GM23338 (cell line): ENCODE measurements around the gene SMYD3. TPM values are rescaled to one million over a fixed set of nuclear protein-coding genes. Genes with fewer than 3 reads are reported as not detected.

ENCODE experiments used
- ATAC-seq: fragments of 200-7000 bp; cut with Tn5 transposase; 3 replicates; pipeline ENCODE4 v1.9.1; 2020
- DNase-seq: peaks from one replicate; pipeline ENCODE4 v3.0.0-alpha.2; 2015; ENCODE audit warnings: low spot score
- H2AFZ ChIP-seq: fragments of 200-600 bp; sonication (generic); 2 replicates; pipeline ENCODE4 v1.8.0; 2016; ENCODE audit warnings: antibody characterized with exemption, mild to moderate bottlenecking, moderate library complexity
- H3F3A ChIP-seq: fragments of 200-600 bp; sonication (generic); replicated peaks from 2 replicates; pipeline ENCODE4 v1.8.0; 2017; ENCODE audit warnings: antibody characterized with exemption, mixed run types, low read depth
- H3K27ac ChIP-seq: fragments of 200-600 bp; sonication (generic); 2 replicates; pipeline ENCODE4 v1.6.1; 2016; ENCODE audit warnings: low read depth
- H3K27me3 ChIP-seq: fragments of 200-600 bp; sonication (generic); 2 replicates; pipeline ENCODE4 v1.8.0; 2016; ENCODE audit warnings: mild to moderate bottlenecking, mixed run types, moderate library complexity; ENCODE audit not compliant: insufficient read depth
- H3K36me3 ChIP-seq: fragments of 200-600 bp; sonication (generic); 2 replicates; pipeline ENCODE4 v1.8.0; 2016; ENCODE audit warnings: mild to moderate bottlenecking; ENCODE audit not compliant: insufficient read depth
- H3K4me1 ChIP-seq: fragments of 200-600 bp; sonication (generic); 2 replicates; pipeline ENCODE4 v1.8.0; 2016; ENCODE audit warnings: mild to moderate bottlenecking, moderate library complexity; ENCODE audit not compliant: insufficient read depth
- H3K4me2 ChIP-seq: fragments of 200-600 bp; sonication (generic); 2 replicates; pipeline ENCODE4 v1.7.1; 2017; ENCODE audit warnings: mixed run types
- H3K4me3 ChIP-seq: fragments of 200-600 bp; sonication (generic); 2 replicates; pipeline ENCODE4 v1.6.1; 2016; ENCODE audit warnings: mixed run types
- H3K79me2 ChIP-seq: fragments of 200-600 bp; sonication (generic); replicated peaks from 2 replicates; pipeline ENCODE4 v1.8.0; 2017; ENCODE audit warnings: mild to moderate bottlenecking; ENCODE audit not compliant: insufficient read depth
- H3K9me2 ChIP-seq: fragments of 200-600 bp; sonication (generic); 2 replicates; pipeline ENCODE4 v1.8.0; 2017; ENCODE audit not compliant: insufficient read depth
- H4K20me1 ChIP-seq: fragments of 200-600 bp; sonication (generic); replicated peaks from 2 replicates; pipeline ENCODE4 v1.8.0; 2017; ENCODE audit warnings: mild to moderate bottlenecking; ENCODE audit not compliant: insufficient read depth
- H3K27ac Mint-ChIP-seq: 2 replicates; pipeline ENCODE4 v1.8.0; 2020; ENCODE audit warnings: inconsistent platforms, mild to moderate bottlenecking, moderate library complexity, mixed read lengths
- H3K27me3 Mint-ChIP-seq: 3 replicates; pipeline ENCODE4 v1.8.0; 2022; ENCODE audit warnings: low read depth, mild to moderate bottlenecking, moderate library complexity, mixed read lengths, inconsistent platforms; ENCODE audit not compliant: insufficient read depth, poor library complexity
- H3K36me3 Mint-ChIP-seq: 3 replicates; pipeline ENCODE4 v1.8.0; 2021; ENCODE audit warnings: low read depth, mild to moderate bottlenecking, inconsistent platforms, moderate library complexity, mixed read lengths
- H3K4me1 Mint-ChIP-seq: 3 replicates; pipeline ENCODE4 v1.8.0; 2020; ENCODE audit warnings: mild to moderate bottlenecking, inconsistent platforms, mixed read lengths
- H3K4me3 Mint-ChIP-seq: 3 replicates; pipeline ENCODE4 v1.8.0; 2021; ENCODE audit warnings: moderate library complexity, mild to moderate bottlenecking, inconsistent platforms, mixed read lengths
- H3K9me3 Mint-ChIP-seq: 3 replicates; pipeline ENCODE4 v1.8.0; 2020; ENCODE audit warnings: moderate library complexity, mild to moderate bottlenecking, inconsistent platforms, mixed read lengths
- CREB1 ChIP-seq: fragments of 250-450 bp; sonication (Bioruptor Pico); IDR thresholded peaks from 2 replicates; pipeline ENCODE4 v1.5.0; 2020; ENCODE audit warnings: low read depth, mild to moderate bottlenecking, moderate library complexity
- EZH2 ChIP-seq: fragments of 200-600 bp; sonication (generic); IDR thresholded peaks from one replicate; pipeline ENCODE4 v1.8.0; 2017; ENCODE audit warnings: antibody characterized with exemption, mild to moderate bottlenecking, low read depth; ENCODE audit not compliant: unreplicated experiment
- EZH2phosphoT487 ChIP-seq: fragments of 200-600 bp; sonication (generic); IDR thresholded peaks from one replicate; pipeline ENCODE4 v1.8.1; 2018; ENCODE audit warnings: antibody characterized with exemption; ENCODE audit not compliant: unreplicated experiment
- JUNB ChIP-seq: IDR thresholded peaks from one replicate; pipeline ENCODE4 v1.6.1; 2016; ENCODE audit warnings: antibody characterized with exemption; ENCODE audit not compliant: unreplicated experiment
- NANOG ChIP-seq: IDR thresholded peaks from 2 replicates; pipeline ENCODE4 v1.6.1; 2016; ENCODE audit warnings: antibody characterized with exemption, borderline replicate concordance
- POLR2AphosphoS5 ChIP-seq: IDR thresholded peaks from 2 replicates; pipeline ENCODE4 v1.6.1; 2016; ENCODE audit warnings: antibody characterized with exemption, low read depth
- STAT1 ChIP-seq: IDR thresholded peaks from one replicate; pipeline ENCODE4 v1.6.1; 2016; ENCODE audit warnings: antibody characterized with exemption; ENCODE audit not compliant: unreplicated experiment
- ZNF114 ChIP-seq: fragments of 250-450 bp; sonication (Bioruptor Pico); IDR thresholded peaks from 2 replicates; pipeline ENCODE4 v1.5.0; 2020; ENCODE audit warnings: mild to moderate bottlenecking, moderate library complexity
- ZNF331 ChIP-seq: fragments of 250-450 bp; sonication (Bioruptor Pico); IDR thresholded peaks from 2 replicates; pipeline ENCODE4 v1.5.0; 2020; ENCODE audit warnings: low read depth, mild to moderate bottlenecking, moderate library complexity
- polyA plus RNA-seq: library from polyadenylated mRNA; unstranded; fragments of >200 nt; fragmentation: Nextera tagmentation; extraction: Ambion mirVana; gene quantifications from 2 replicates; pipeline ENCODE4 v1.2.1, GENCODE V29; 2016
- total RNA-seq: library from RNA; depleted of rRNA; stranded (reverse); fragments of >200 nt; shearing (Covaris generic); gene quantifications from 2 replicates; pipeline ENCODE4 v1.2.3, GENCODE V29; 2014
- TF ChIP-seq, protein P1 (sequence below): IDR thresholded peaks from 2 replicates; pipeline ENCODE4 v1.6.1; 2016; ENCODE audit warnings: antibody characterized with exemption
- TF ChIP-seq, protein P2 (sequence below): IDR thresholded peaks from one replicate; pipeline ENCODE4 v1.6.1; 2018; ENCODE audit warnings: antibody characterized with exemption; ENCODE audit not compliant: unreplicated experiment
- TF ChIP-seq, protein P3 (sequence below): fragments of 250-450 bp; sonication (Bioruptor Pico); IDR thresholded peaks from 2 replicates; pipeline ENCODE4 v1.5.0; 2020; ENCODE audit warnings: mild to moderate bottlenecking, moderate library complexity
- TF ChIP-seq, protein P4 (sequence below), 2 experiments: fragments of 200-600 bp in 1 of 2; sonication (generic) in 1 of 2; conservative IDR thresholded peaks; 2 replicates each; pipeline versions ENCODE4 v1.5.1 to v1.6.1; 2016 to 2017; ENCODE audit warnings: antibody characterized with exemption in 2 of 2, low read depth in 2 of 2, mild to moderate bottlenecking in 2 of 2, moderate library complexity in 1 of 2

SMYD3 gene
- total and polyA plus RNA-seq, 2 experiments from 2014 or later, result 31.8 to 34.4 TPM

DNA sequence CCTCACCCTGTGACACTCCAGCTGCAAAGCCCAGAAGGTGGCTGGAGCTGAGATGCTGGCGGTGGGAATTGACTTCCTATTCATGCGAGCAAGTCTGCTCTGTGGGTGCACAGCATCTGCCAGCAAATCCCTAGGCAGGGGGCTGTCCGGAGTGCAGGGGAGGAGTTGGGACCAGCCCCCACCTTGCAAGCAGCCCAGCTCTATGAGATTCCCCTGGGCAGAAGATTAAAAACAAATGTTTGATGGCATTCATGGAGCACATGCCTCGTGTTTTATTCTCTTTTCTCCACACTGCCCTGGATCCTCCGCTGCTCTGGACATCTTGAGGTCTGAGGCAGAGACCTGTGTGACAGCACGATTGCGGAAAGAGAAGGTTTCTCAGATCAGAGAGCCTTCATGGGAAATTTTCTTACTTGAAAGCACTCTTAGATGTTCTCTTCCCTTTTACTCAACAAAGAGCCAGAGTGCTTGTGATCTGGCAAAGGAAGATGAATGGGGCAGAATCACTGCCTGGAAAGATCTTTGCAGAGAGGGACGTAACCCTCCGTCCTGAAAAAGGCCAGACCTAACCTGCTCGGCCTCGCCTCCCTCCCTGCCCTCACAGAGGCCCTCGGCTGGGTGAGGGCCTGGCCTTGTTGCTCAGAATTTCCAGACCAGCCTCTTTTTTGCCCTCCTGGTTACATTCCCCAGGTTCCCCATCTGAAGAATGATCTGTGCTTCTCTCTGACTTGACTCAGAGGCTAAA is 755.2 kb downstream of the SMYD3 start:
- Mint-ChIP-seq H3K4me1 (peaks cover 25% of the 10 kb centered on the region), H3K36me3 (peaks cover 8% of the 10 kb centered on the region; the same call in 1 of the 3 replicates), H3K4me3 (no peak overlapping the region), H3K9me3 (peaks cover 2% of the 10 kb centered on the region; the same call in 1 of the 3 replicates), H3K27ac (0 out of 2 replicates have a peak overlapping the region, but pooled peaks have one; percentile 2), H3K27me3 (no peaks in the 10 kb centered on the region)
- Histone ChIP-seq H3F3A (no peaks in the 10 kb centered on the region), H2AFZ (no peak overlapping the region), H3K9me2 (no peaks in the 10 kb centered on the region), H3K27ac (no peak overlapping the region), H3K36me3 (no peaks in the 10 kb centered on the region), H3K79me2 (no peaks in the 10 kb centered on the region), H3K4me3 (no peak overlapping the region), H3K4me2 (no peak overlapping the region), H4K20me1 (no peaks in the 10 kb centered on the region), H3K27me3 (no peaks in the 10 kb centered on the region), H3K4me1 (peaks cover 10% of the 10 kb centered on the region; the same call in 1 of the 2 replicates)
- DNase-seq (no peak), ATAC-seq (peak; percentile 76)
- no peak for TF ChIP-seq NANOG
- TF ChIP-seq, protein P1, sequence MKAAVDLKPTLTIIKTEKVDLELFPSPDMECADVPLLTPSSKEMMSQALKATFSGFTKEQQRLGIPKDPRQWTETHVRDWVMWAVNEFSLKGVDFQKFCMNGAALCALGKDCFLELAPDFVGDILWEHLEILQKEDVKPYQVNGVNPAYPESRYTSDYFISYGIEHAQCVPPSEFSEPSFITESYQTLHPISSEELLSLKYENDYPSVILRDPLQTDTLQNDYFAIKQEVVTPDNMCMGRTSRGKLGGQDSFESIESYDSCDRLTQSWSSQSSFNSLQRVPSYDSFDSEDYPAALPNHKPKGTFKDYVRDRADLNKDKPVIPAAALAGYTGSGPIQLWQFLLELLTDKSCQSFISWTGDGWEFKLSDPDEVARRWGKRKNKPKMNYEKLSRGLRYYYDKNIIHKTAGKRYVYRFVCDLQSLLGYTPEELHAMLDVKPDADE, result no peak
- TF ChIP-seq, protein P2, sequence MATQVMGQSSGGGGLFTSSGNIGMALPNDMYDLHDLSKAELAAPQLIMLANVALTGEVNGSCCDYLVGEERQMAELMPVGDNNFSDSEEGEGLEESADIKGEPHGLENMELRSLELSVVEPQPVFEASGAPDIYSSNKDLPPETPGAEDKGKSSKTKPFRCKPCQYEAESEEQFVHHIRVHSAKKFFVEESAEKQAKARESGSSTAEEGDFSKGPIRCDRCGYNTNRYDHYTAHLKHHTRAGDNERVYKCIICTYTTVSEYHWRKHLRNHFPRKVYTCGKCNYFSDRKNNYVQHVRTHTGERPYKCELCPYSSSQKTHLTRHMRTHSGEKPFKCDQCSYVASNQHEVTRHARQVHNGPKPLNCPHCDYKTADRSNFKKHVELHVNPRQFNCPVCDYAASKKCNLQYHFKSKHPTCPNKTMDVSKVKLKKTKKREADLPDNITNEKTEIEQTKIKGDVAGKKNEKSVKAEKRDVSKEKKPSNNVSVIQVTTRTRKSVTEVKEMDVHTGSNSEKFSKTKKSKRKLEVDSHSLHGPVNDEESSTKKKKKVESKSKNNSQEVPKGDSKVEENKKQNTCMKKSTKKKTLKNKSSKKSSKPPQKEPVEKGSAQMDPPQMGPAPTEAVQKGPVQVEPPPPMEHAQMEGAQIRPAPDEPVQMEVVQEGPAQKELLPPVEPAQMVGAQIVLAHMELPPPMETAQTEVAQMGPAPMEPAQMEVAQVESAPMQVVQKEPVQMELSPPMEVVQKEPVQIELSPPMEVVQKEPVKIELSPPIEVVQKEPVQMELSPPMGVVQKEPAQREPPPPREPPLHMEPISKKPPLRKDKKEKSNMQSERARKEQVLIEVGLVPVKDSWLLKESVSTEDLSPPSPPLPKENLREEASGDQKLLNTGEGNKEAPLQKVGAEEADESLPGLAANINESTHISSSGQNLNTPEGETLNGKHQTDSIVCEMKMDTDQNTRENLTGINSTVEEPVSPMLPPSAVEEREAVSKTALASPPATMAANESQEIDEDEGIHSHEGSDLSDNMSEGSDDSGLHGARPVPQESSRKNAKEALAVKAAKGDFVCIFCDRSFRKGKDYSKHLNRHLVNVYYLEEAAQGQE, result no peak
- TF ChIP-seq JUNB, result no peak
- no peak for TF ChIP-seq ZNF331
- TF ChIP-seq CREB1 (CRISPR knock-in tag), result no peak
- no peak for TF ChIP-seq ZNF114
- TF ChIP-seq STAT1, result no peak
- TF ChIP-seq POLR2AphosphoS5, result no peak
- TF ChIP-seq, protein P3, sequence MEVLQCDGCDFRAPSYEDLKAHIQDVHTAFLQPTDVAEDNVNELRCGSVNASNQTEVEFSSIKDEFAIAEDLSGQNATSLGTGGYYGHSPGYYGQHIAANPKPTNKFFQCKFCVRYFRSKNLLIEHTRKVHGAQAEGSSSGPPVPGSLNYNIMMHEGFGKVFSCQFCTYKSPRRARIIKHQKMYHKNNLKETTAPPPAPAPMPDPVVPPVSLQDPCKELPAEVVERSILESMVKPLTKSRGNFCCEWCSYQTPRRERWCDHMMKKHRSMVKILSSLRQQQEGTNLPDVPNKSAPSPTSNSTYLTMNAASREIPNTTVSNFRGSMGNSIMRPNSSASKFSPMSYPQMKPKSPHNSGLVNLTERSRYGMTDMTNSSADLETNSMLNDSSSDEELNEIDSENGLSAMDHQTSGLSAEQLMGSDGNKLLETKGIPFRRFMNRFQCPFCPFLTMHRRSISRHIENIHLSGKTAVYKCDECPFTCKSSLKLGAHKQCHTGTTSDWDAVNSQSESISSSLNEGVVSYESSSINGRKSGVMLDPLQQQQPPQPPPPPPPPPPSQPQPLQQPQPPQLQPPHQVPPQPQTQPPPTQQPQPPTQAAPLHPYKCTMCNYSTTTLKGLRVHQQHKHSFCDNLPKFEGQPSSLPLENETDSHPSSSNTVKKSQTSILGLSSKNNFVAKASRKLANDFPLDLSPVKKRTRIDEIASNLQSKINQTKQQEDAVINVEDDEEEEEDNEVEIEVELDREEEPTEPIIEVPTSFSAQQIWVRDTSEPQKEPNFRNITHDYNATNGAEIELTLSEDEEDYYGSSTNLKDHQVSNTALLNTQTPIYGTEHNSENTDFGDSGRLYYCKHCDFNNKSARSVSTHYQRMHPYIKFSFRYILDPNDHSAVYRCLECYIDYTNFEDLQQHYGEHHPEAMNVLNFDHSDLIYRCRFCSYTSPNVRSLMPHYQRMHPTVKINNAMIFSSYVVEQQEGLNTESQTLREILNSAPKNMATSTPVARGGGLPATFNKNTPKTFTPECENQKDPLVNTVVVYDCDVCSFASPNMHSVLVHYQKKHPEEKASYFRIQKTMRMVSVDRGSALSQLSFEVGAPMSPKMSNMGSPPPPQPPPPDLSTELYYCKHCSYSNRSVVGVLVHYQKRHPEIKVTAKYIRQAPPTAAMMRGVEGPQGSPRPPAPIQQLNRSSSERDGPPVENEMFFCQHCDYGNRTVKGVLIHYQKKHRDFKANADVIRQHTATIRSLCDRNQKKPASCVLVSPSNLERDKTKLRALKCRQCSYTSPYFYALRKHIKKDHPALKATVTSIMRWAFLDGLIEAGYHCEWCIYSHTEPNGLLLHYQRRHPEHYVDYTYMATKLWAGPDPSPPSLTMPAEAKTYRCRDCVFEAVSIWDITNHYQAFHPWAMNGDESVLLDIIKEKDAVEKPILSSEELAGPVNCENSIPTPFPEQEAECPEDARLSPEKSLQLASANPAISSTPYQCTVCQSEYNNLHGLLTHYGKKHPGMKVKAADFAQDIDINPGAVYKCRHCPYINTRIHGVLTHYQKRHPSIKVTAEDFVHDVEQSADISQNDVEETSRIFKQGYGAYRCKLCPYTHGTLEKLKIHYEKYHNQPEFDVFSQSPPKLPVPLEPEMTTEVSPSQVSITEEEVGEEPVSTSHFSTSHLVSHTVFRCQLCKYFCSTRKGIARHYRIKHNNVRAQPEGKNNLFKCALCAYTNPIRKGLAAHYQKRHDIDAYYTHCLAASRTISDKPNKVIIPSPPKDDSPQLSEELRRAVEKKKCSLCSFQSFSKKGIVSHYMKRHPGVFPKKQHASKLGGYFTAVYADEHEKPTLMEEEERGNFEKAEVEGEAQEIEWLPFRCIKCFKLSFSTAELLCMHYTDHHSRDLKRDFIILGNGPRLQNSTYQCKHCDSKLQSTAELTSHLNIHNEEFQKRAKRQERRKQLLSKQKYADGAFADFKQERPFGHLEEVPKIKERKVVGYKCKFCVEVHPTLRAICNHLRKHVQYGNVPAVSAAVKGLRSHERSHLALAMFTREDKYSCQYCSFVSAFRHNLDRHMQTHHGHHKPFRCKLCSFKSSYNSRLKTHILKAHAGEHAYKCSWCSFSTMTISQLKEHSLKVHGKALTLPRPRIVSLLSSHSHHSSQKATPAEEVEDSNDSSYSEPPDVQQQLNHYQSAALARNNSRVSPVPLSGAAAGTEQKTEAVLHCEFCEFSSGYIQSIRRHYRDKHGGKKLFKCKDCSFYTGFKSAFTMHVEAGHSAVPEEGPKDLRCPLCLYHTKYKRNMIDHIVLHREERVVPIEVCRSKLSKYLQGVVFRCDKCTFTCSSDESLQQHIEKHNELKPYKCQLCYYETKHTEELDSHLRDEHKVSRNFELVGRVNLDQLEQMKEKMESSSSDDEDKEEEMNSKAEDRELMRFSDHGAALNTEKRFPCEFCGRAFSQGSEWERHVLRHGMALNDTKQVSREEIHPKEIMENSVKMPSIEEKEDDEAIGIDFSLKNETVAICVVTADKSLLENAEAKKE (CRISPR knock-in tag), result no peak
- TF ChIP-seq, protein P4, sequence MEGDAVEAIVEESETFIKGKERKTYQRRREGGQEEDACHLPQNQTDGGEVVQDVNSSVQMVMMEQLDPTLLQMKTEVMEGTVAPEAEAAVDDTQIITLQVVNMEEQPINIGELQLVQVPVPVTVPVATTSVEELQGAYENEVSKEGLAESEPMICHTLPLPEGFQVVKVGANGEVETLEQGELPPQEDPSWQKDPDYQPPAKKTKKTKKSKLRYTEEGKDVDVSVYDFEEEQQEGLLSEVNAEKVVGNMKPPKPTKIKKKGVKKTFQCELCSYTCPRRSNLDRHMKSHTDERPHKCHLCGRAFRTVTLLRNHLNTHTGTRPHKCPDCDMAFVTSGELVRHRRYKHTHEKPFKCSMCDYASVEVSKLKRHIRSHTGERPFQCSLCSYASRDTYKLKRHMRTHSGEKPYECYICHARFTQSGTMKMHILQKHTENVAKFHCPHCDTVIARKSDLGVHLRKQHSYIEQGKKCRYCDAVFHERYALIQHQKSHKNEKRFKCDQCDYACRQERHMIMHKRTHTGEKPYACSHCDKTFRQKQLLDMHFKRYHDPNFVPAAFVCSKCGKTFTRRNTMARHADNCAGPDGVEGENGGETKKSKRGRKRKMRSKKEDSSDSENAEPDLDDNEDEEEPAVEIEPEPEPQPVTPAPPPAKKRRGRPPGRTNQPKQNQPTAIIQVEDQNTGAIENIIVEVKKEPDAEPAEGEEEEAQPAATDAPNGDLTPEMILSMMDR (conservative IDR thresholded peaks at IDR 0.05; ENCODE audit: low read depth in 2 of 2), result no peak
- TF ChIP-seq EZH2phosphoT487, result no peak
- no peak for TF ChIP-seq EZH2
